ENCODE measurements around the gene CRIM1. TPM values are rescaled to one million over a fixed set of nuclear protein-coding genes. Genes with fewer than 3 reads are reported as not detected.
A peak's percentile ranks its signal among the peaks of the same experiment; 100 is the strongest.

The CRIM1 gene
- total and polyA plus RNA-seq, 12 donors = 7.6 to 66.3 (median 24.3) TPM

DNA sequence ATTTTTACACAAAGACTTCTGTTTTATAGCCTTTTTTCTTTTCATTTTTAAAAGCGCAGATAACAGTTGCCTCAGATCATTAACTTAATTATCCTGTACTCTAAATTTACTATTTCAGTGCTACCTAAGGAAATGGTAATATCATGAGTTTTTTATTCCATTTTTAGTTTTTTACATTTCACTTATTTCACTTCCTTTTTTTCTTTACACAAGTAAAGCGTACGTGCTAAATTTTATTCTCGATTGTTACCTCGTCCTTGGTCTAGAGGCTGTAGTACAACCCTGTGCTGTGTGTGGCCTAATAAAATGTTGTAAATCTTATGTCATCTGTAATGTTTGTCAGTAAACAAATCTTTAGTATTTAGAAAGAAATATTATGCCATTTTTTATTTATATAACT, 49.2 kb downstream of the CRIM1 start:
- Histone ChIP-seq H3K4me3 (no peak overlapping the region), H3K9me3 (replicated peaks in 1 of 3) (no peaks in the 10 kb centered on the region), H3K27me3 (no peaks in the 10 kb centered on the region), H3K36me3 (replicated peaks in 1 of 2) (no peaks in the 10 kb centered on the region), H3K4me1 (replicated peaks in 1 of 2) (peaks cover 8 to 23% of the 10 kb centered on the region in 2 donors), H3K27ac (no peak overlapping the region)
- WGBS, 4 donors = 71 to 77% (median 76%) methylated on average over 5 of the region's 5 CpGs
- TF ChIP-seq POLR2A (IDR thresholded peaks at IDR 0.05) = no peak
- TF ChIP-seq, protein P1, sequence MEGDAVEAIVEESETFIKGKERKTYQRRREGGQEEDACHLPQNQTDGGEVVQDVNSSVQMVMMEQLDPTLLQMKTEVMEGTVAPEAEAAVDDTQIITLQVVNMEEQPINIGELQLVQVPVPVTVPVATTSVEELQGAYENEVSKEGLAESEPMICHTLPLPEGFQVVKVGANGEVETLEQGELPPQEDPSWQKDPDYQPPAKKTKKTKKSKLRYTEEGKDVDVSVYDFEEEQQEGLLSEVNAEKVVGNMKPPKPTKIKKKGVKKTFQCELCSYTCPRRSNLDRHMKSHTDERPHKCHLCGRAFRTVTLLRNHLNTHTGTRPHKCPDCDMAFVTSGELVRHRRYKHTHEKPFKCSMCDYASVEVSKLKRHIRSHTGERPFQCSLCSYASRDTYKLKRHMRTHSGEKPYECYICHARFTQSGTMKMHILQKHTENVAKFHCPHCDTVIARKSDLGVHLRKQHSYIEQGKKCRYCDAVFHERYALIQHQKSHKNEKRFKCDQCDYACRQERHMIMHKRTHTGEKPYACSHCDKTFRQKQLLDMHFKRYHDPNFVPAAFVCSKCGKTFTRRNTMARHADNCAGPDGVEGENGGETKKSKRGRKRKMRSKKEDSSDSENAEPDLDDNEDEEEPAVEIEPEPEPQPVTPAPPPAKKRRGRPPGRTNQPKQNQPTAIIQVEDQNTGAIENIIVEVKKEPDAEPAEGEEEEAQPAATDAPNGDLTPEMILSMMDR (IDR thresholded peaks at IDR 0.05) = no peak
- DNase-seq = no peak
- intact Hi-C loops (cut with DNase I) = no loop called here

DNA sequence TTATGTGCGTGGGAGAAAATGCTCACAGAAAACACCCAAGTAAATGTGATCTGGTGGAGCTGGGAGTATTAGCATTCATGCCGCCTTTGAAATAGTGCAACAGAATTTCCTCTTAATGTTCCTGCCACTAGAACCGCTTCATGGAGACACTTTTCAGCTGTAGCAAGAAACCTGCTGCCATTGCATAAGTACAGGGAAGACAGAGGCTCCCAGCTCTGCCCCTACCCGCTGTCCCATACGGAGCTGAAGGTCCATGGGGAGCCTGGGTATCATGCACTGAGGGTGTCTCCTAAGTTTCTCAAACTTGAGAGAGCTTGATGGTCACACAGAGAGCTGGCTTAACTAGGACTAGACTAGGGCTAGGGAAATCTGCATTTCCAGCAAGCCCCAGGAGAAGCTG, 49.6 kb downstream of the CRIM1 start:
- H3K9me3 ChIP-seq (replicated peaks in 1 of 3) = no peaks in the 10 kb centered on the region
- H3K27me3 ChIP-seq = no peaks in the 10 kb centered on the region
- H3K4me3 ChIP-seq = no peak overlapping the region
- 78 to 91% (median 86%) methylated on average over 5 of the region's 5 CpGs for WGBS, 4 donors
- H3K27ac ChIP-seq = no peak overlapping the region
- H3K4me1 ChIP-seq (replicated peaks in 1 of 2) = peaks cover 13 to 27% of the 10 kb centered on the region in 2 donors
- H3K36me3 ChIP-seq (replicated peaks in 1 of 2) = no peaks in the 10 kb centered on the region
- no peak for DNase-seq
- TF ChIP-seq POLR2A (IDR thresholded peaks at IDR 0.05) = no peak
- TF ChIP-seq, protein P1 (IDR thresholded peaks at IDR 0.05) = no peak
- intact Hi-C loops (cut with DNase I) = no loop called here

DNA sequence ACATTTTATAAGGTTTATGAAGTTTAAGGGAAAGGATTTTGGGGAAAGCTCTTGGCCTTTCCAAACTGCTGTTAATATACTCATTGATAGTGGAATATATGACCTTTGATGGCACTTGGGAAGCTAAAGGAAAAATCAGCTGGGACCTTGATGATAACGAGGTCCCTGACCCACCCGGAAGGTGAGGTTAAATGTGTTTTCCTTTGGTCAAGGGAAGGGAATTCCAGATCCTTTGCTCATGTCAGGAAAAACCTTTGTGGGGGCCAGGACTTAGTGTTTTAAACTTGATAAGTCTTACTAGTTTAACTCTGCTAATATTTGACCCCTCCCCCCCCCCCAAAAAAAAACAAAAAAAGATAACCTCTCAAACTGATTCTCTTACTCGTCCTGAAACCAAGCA, 50.7 kb downstream of the CRIM1 start:
- Histone ChIP-seq H3K27me3 (no peaks in the 10 kb centered on the region), H3K27ac (no peak overlapping the region), H3K9me3 (replicated peaks in 1 of 3) (no peaks in the 10 kb centered on the region), H3K36me3 (replicated peaks in 1 of 2) (no peaks in the 10 kb centered on the region), H3K4me1 (replicated peaks in 1 of 2) (peaks cover 21 to 38% of the 10 kb centered on the region in 2 donors), H3K4me3 (no peak overlapping the region)
- 35 to 53% (median 45%) methylated on average over 3 of the region's 3 CpGs for WGBS, 4 donors
- TF ChIP-seq POLR2A (IDR thresholded peaks at IDR 0.05) = no peak
- TF ChIP-seq, protein P1 (IDR thresholded peaks at IDR 0.05) = no peak
- intact Hi-C loops (cut with DNase I) = no loop called here
- no peak for DNase-seq

DNA sequence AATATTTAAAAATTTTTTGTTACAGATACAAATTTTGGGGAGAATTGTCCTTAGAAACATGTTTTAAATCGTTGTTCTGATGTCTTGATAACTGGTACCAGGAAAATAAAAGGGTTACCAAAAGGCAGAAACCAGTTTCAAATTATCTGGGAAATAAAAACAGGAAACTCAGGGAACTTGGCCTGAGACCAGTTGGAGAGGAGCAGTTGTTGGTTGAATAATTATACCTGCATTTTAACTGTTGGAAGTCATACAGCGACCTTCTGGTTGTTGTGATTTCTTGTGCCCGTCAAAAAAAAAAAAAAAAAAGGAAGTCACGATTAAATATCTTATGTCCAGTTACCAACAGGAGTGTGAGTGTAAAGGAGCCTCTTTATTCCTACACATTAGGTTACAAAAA, 51.8 kb downstream of the CRIM1 start:
- Histone ChIP-seq H3K36me3 (replicated peaks in 1 of 2) (no peaks in the 10 kb centered on the region), H3K9me3 (replicated peaks in 1 of 3) (no peaks in the 10 kb centered on the region), H3K27ac (peak overlapping the region in 1 of 5 donors; percentile 24), H3K4me1 (replicated peaks in 1 of 2) (peaks cover 21 to 42% of the 10 kb centered on the region in 2 donors), H3K4me3 (no peak overlapping the region), H3K27me3 (no peaks in the 10 kb centered on the region)
- intact Hi-C loops (cut with DNase I) = no loop called here
- TF ChIP-seq, protein P1 (IDR thresholded peaks at IDR 0.05) = no peak
- TF ChIP-seq POLR2A (IDR thresholded peaks at IDR 0.05) = no peak
- WGBS, 4 donors = 40 to 43% (median 42%) methylated on average over 4 of the region's 4 CpGs
- DNase-seq = no peak
